Chondrocyte (in vitro differentiated cells): ENCODE results near the gene MAGED1. TPM values are rescaled to one million over a fixed set of nuclear protein-coding genes. Genes with fewer than 3 reads are reported as not detected.
A peak's percentile ranks its signal among the peaks of the same experiment; 100 is the strongest.
"Not testable (repeated sequence)": the region's sequence is repeated elsewhere in the genome, so short reads cannot be mapped to it uniquely, and the experiment has no call there.

ENCODE experiments used
- DNase-seq: peaks from one replicate; pipeline ENCODE4 v3.0.0; 2021; ENCODE audit warnings: mixed read lengths, low spot score
- H3K27ac Mint-ChIP-seq: one replicate; pipeline ENCODE4 v1.8.0; 2021; ENCODE audit warnings: mild to moderate bottlenecking, moderate library complexity, mixed read lengths; ENCODE audit not compliant: unreplicated experiment
- H3K27me3 Mint-ChIP-seq: 2 replicates; pipeline ENCODE4 v1.8.0; 2021; ENCODE audit warnings: low read depth, mixed read lengths
- H3K36me3 Mint-ChIP-seq: 2 replicates; pipeline ENCODE4 v1.8.0; 2021; ENCODE audit warnings: low read depth, mixed read lengths
- H3K4me1 Mint-ChIP-seq: 2 replicates; pipeline ENCODE4 v1.8.0; 2021; ENCODE audit warnings: low read depth, mild to moderate bottlenecking, mixed read lengths
- H3K4me3 Mint-ChIP-seq: one replicate; pipeline ENCODE4 v1.8.0; 2021; ENCODE audit warnings: mild to moderate bottlenecking, moderate library complexity, mixed read lengths; ENCODE audit not compliant: unreplicated experiment
- H3K9me3 Mint-ChIP-seq: 2 replicates; pipeline ENCODE4 v1.8.0; 2021; ENCODE audit warnings: low read depth, mixed read lengths
- CTCF ChIP-seq: fragments of 200-600 bp; sonication (generic); IDR thresholded peaks from 2 replicates; pipeline ENCODE4 v1.5.0; 2021; ENCODE audit warnings: antibody characterized with exemption, mild to moderate bottlenecking, moderate library complexity
- total RNA-seq: library from RNA; stranded (reverse); gene quantifications from 3 replicates; pipeline ENCODE4 v1.2.1, GENCODE V29; 2021

The MAGED1 gene
- total RNA-seq, 1 donor from 2014 or later: 477 TPM

- Mint-ChIP-seq H3K4me1 (peaks cover 49% of the 10 kb centered on the region), H3K27ac (peak overlapping the region; percentile 96), H3K36me3 (peaks cover 23% of the 10 kb centered on the region), H3K27me3 (no peaks in the 10 kb centered on the region), H3K4me3 (peak overlapping the region; percentile 99), H3K9me3 (no peaks in the 10 kb centered on the region)
- TF ChIP-seq CTCF: no peak
- peak; percentile 88 for DNase-seq
These were observed 691 bp downstream of the MAGED1 start for GRCh38 chrX:51893931-51894696.

- Mint-ChIP-seq H3K36me3 (peaks cover 24% of the 10 kb centered on the region), H3K27me3 (no peaks in the 10 kb centered on the region), H3K4me1 (peaks cover 49% of the 10 kb centered on the region), H3K9me3 (no peaks in the 10 kb centered on the region), H3K27ac (peak overlapping the region; percentile 96), H3K4me3 (peak overlapping the region; percentile 99)
- TF ChIP-seq CTCF: peak; percentile 29
- DNase-seq: peak; percentile 68
These were observed 1.4 kb downstream of the MAGED1 start for GRCh38 chrX:51894697-51895336.

- no peak for DNase-seq
- H3K9me3 Mint-ChIP-seq: no peaks in the 10 kb centered on the region
- peaks cover 34% of the 10 kb centered on the region for H3K36me3 Mint-ChIP-seq
- no peaks in the 10 kb centered on the region for H3K27me3 Mint-ChIP-seq
- no peak for TF ChIP-seq CTCF
- H3K4me3 Mint-ChIP-seq: peak overlapping the region; percentile 54
- peak overlapping the region; percentile 32 for H3K27ac Mint-ChIP-seq
- peaks cover 45% of the 10 kb centered on the region for H3K4me1 Mint-ChIP-seq
These were observed 3.2 kb downstream of the MAGED1 start for GRCh38 chrX:51896626-51897025.

GRCh38 chrX:51899741-51900140 is 6.3 kb downstream of the MAGED1 start:
- Mint-ChIP-seq H3K4me3 (no peak overlapping the region), H3K27ac (no peak overlapping the region), H3K27me3 (no peaks in the 10 kb centered on the region), H3K36me3 (peaks cover 43% of the 10 kb centered on the region), H3K9me3 (peaks cover 6% of the 10 kb centered on the region), H3K4me1 (peaks cover 28% of the 10 kb centered on the region)
- DNase-seq: no peak
- TF ChIP-seq CTCF: no peak

GRCh38 chrX:51902510-51903050 is 9.2 kb downstream of the MAGED1 start:
- peaks cover 8% of the 10 kb centered on the region for H3K9me3 Mint-ChIP-seq
- H3K27ac Mint-ChIP-seq: peak overlapping the region; percentile 60
- no peak for DNase-seq
- peaks cover 8% of the 10 kb centered on the region for H3K4me1 Mint-ChIP-seq
- no peaks in the 10 kb centered on the region for H3K27me3 Mint-ChIP-seq
- TF ChIP-seq CTCF: no peak
- H3K36me3 Mint-ChIP-seq: peaks cover 28% of the 10 kb centered on the region
- no peak overlapping the region for H3K4me3 Mint-ChIP-seq

- H3K27me3 Mint-ChIP-seq, H3K4me1 Mint-ChIP-seq, H3K27ac Mint-ChIP-seq, H3K4me3 Mint-ChIP-seq, DNase-seq, H3K9me3 Mint-ChIP-seq: not testable (repeated sequence)
- H3K36me3 Mint-ChIP-seq: peaks cover 17% of the 10 kb centered on the region
These were observed 11.7 kb downstream of the MAGED1 start for GRCh38 chrX:51905152-51905551.
